Duodenal mucosa (tissue), 2 donors: Measurements from ENCODE around the gene FUT7.

Source experiments
- H3K27ac ChIP-seq: one replicate; pipeline ENCODE4 v1.7.0; 2013; ENCODE audit warnings: low read depth, low read length
- H3K27me3 ChIP-seq, 2 donors: one replicate each; pipeline ENCODE4 v1.7.0; 2013; ENCODE audit warnings: low read length in 2 of 2, control low read depth in 1 of 2; ENCODE audit not compliant: insufficient read depth in 2 of 2, control insufficient read depth in 1 of 2
- H3K36me3 ChIP-seq, 2 donors: one replicate each; pipeline ENCODE4 v1.7.0; 2013; ENCODE audit warnings: low read length in 2 of 2, control low read depth in 1 of 2; ENCODE audit not compliant: insufficient read depth in 2 of 2, control insufficient read depth in 1 of 2
- H3K4me1 ChIP-seq, 2 donors: one replicate each; pipeline ENCODE4 v1.7.0; 2013; ENCODE audit warnings: low read length in 2 of 2, control low read depth in 1 of 2; ENCODE audit not compliant: insufficient read depth in 2 of 2, control insufficient read depth in 1 of 2
- H3K4me3 ChIP-seq, 2 donors: one replicate each; pipeline ENCODE4 v1.7.0; 2013; ENCODE audit warnings: low read length in 2 of 2, low read depth in 1 of 2
- H3K9ac ChIP-seq, 2 donors: one replicate each; pipeline ENCODE4 v1.7.0; 2013; ENCODE audit warnings: low read length in 2 of 2, low read depth in 1 of 2
- H3K9me3 ChIP-seq, 2 donors: one replicate each; pipeline ENCODE4 v1.7.0; 2013; ENCODE audit warnings: low read length in 2 of 2, control low read depth in 1 of 2; ENCODE audit not compliant: control insufficient read depth in 1 of 2

Gene FUT7, protein sequence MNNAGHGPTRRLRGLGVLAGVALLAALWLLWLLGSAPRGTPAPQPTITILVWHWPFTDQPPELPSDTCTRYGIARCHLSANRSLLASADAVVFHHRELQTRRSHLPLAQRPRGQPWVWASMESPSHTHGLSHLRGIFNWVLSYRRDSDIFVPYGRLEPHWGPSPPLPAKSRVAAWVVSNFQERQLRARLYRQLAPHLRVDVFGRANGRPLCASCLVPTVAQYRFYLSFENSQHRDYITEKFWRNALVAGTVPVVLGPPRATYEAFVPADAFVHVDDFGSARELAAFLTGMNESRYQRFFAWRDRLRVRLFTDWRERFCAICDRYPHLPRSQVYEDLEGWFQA

DNA sequence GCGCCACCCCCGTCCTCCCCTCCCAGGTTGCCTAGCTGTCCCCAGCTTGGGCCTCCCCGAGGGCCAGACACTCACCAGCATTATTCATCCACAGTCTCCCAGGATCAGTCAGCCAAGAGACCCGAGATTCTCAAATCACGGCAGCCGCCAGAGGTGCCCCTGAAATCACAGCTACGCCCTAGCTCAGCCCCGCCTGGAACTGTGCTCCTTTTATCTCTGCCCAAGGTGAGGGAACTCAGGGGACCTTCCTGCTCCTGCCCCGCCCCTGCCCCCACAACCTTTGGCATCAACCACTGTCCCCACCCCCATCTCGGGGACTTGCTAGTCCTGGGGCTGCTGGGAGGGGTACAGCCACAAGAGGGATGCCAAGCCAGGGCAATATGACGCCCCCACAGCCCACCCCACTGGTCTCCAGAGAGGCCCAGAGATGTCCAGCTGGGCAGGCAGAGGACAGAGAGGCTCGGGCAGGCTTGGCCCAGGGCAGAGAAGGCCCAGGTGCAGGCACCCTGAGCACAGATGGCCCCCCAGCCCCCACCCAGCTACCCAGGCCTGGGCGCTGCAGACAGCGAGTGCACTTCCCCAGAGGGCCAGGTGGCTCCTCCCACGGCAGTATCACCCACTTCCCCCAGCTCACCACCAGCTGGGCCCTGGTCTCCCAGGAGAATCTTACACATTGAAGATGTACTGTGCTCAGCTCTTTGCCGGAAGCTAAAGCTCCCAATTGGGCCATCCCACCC lies at the start of gene FUT7:
FUT7 (minus strand) TSS at position 185 of the 737 bp plus-strand sequence; CDS start at position 88, 97 bp downstream.
- no peak within 1 kb of the TSS for H3K4me3 ChIP-seq
- H3K9ac ChIP-seq = no peak within 1 kb of the TSS
- no peak within 1 kb of the TSS for H3K27ac ChIP-seq
- no peaks in the 10 kb centered on the region for H3K36me3 ChIP-seq
- no peaks in the 10 kb centered on the region for H3K9me3 ChIP-seq
- H3K4me1 ChIP-seq = peaks cover 36 to 59% of the 10 kb centered on the region in 2 donors
- no peaks in the 10 kb centered on the region for H3K27me3 ChIP-seq

DNA sequence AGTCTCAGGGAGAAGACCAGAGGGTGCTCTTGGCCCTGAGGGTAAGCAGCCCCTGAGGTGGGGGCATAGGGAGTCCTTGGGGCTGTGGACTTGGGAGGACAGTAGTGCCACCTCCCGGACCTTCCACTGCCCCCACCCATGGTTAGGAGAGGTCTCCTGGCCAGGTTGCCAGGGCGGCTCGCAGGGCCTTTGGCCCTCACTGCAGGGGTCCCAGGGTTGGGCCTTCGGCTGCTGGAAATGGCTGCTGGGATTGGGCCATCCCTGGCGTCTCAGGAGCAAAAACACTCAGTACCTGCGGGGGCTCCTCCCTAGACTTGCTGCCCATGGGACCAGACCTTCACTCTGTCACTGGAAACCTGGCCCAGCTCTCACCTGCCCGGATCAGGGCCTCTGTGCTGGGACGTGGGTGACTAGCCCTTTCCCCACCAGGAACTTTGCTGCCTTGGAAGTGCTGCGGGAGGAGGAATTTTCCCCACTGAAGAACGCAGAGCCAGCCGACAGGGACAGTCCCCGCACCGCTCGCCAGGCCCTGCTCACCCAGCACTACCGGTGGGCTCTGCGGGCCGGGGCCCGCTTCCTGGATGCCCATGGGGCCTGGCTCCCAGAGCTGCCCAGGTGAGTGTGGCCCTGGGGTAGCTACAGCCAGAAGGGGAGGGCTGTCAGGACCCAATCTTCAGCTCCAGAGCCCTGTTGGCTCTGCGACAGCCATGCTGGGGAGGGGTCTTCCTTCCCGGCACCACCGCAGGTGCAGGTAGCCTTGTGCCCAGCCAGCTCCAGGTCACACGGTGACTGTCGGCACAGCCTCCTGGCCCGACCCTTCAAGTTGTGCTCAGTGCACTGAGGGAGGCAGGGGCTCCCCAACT lies 48.6 kb upstream of the FUT7 start:
- H3K4me1 ChIP-seq = peaks cover 17 to 29% of the 10 kb centered on the region in 2 donors
- H3K27ac ChIP-seq = no peak overlapping the region
- no peaks in the 10 kb centered on the region for H3K9me3 ChIP-seq
- no peaks in the 10 kb centered on the region for H3K27me3 ChIP-seq
- H3K36me3 ChIP-seq = peaks cover 5 to 13% of the 10 kb centered on the region in 2 donors
- H3K9ac ChIP-seq = no peak overlapping the region
- no peak overlapping the region for H3K4me3 ChIP-seq

DNA sequence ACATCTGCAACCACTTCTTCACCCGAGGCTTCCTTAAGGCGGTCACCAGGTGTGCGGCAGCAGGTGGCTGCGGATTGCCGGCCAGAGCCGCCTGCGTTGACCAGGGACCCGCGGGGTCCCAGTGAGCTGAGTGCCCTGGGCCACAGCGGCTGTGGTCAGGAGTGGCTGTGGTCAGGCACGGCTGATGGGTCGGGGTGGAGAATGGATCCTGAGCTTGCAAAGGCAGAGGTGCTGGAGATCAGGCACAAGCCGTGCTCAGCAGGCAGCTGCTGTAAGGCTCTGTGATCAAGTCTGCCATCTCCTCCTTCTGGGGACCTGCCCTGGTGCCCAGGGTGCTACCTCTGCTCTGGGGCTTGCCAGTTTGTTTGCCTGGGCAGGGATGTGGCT lies 47.5 kb upstream of the FUT7 start:
- Histone ChIP-seq H3K9ac (no peak overlapping the region), H3K4me3 (no peak overlapping the region), H3K9me3 (no peaks in the 10 kb centered on the region), H3K36me3 (peaks cover 5 to 13% of the 10 kb centered on the region in 2 donors), H3K4me1 (peaks cover 16 to 32% of the 10 kb centered on the region in 2 donors), H3K27me3 (no peaks in the 10 kb centered on the region), H3K27ac (no peak overlapping the region)

DNA sequence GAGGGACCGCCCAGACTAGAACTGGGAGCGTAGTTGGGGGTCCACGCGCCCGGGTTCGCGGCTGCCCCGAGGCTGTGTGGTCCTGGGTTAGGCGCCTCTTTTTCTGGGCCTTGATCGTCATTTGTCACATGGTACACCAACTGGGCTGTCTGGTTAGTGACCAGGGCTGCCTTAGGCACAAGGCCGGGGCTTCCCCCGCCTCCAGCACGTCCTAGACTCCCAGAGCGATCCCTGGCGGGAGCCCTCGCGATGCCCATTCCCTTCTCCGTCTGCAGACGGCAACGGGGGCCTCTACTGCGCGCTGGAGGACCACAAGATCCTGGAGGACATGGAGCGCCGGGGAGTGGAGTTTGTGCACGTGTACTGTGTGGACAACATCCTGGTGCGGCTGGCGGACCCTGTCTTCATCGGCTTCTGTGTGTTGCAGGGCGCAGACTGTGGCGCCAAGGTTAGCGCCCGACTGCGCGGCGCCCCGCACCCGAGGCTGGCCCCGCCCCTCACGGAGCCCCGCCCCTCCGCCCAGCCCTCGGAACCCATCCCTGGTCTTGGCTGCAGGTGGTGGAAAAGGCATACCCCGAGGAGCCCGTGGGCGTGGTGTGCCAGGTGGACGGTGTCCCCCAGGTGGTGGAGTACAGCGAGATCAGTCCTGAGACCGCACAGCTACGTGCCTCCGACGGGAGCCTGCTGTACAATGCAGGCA lies 47.0 kb upstream of the FUT7 start:
- Histone ChIP-seq H3K4me3 (peak overlapping the region; percentile 62 to 71), H3K36me3 (peaks cover 5 to 13% of the 10 kb centered on the region in 2 donors), H3K27me3 (no peaks in the 10 kb centered on the region), H3K4me1 (peaks cover 19 to 37% of the 10 kb centered on the region in 2 donors), H3K9ac (no peak overlapping the region), H3K27ac (no peak overlapping the region), H3K9me3 (no peaks in the 10 kb centered on the region)

DNA sequence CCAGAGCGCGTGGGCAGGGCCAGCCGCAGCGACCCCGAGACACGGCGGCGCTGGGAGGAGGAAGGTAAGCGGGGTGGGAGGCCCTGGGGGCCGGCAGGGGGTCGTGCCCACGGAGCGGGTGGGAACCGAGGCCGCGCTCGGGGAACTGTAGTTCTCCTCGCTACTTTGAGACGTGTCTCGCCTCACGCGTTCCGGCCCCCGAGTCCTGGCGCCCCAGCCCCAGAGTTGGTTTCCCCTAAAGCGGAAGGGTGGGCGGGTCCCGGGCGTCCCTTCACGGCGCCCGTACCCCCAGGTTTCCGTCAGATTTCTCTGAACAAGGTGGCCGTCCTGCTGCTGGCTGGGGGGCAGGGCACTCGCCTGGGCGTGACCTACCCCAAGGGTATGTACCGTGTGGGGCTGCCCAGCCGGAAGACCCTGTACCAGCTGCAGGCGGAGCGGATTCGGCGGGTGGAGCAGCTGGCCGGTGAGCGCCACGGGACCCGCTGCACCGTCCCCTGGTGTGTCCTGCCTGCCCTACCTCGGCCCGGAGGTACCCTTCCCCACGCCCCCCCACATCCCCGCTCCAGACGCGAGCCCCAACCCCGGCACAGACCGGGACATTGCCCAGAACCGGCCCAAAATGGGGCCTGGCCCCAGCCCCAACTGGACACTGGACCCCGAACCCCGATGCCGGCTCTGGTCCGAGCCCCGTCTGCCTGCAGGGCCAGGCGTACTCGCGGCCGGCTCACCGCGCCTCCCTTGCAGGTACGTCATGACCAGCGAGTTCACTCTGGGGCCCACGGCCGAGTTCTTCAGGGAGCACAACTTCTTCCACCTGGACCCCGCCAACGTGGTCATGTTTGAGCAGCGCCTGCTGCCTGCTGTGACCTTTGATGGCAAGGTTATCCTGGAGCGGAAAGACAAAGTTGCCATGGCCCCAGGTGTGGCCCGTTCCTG lies 46.1 kb upstream of the FUT7 start:
- no peaks in the 10 kb centered on the region for H3K27me3 ChIP-seq
- H3K4me1 ChIP-seq = peaks cover 22 to 40% of the 10 kb centered on the region in 2 donors
- H3K36me3 ChIP-seq = peaks cover 5 to 12% of the 10 kb centered on the region in 2 donors
- H3K9me3 ChIP-seq = no peaks in the 10 kb centered on the region
- H3K27ac ChIP-seq = no peak overlapping the region
- peak overlapping the region; percentile 62 to 71 for H3K4me3 ChIP-seq
- H3K9ac ChIP-seq = peak overlapping the region in 1 of 2 donors; percentile 38

DNA sequence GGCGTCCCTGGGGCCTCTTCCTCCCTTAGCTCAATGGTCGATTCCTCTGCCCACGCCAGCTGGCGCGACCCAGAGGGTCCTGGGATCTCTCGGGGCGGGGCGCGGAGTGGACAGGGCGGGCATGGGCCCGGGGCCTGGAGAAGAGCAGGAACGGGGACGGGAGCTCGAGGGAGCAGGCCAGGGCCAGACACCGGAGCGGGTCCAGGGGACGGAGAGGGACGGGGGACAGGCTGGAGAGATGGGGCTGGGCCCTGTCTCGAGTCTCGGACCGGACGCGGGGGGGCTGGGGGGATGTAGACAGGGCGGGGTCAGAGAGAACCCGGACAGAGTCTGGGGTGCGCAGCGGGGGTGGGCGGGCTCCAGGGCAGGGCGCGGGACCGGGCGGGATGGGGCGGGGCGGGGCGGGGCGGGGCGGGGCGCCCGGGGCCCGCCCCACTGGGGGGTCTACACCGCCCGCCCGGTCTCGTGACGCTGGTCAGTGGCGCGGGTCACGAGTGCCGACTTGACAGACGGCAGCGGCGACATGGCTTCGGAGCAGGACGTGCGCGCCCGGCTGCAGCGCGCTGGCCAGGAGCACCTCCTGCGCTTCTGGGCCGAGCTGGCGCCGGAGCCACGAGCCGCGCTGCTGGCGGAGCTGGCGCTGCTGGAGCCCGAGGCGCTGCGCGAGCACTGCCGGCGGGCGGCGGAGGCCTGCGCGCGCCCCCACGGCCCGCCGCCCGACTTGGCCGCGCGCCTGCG lies 45.3 kb upstream of the FUT7 start, which contains the start of gene UAP1L1:
UAP1L1 (plus strand) TSS at position 508 of the 738 bp plus-strand sequence; CDS start at position 524, 16 bp downstream.
- peak within 1 kb of the TSS; percentile 27 for H3K27ac ChIP-seq
- peaks cover 5 to 9% of the 10 kb centered on the region in 2 donors for H3K36me3 ChIP-seq
- peak within 1 kb of the TSS; percentile 32 to 38 for H3K9ac ChIP-seq
- H3K27me3 ChIP-seq = no peaks in the 10 kb centered on the region
- H3K9me3 ChIP-seq = no peaks in the 10 kb centered on the region
- H3K4me3 ChIP-seq = peak within 1 kb of the TSS; percentile 62 to 71
- H3K4me1 ChIP-seq = peaks cover 21 to 40% of the 10 kb centered on the region in 2 donors

DNA sequence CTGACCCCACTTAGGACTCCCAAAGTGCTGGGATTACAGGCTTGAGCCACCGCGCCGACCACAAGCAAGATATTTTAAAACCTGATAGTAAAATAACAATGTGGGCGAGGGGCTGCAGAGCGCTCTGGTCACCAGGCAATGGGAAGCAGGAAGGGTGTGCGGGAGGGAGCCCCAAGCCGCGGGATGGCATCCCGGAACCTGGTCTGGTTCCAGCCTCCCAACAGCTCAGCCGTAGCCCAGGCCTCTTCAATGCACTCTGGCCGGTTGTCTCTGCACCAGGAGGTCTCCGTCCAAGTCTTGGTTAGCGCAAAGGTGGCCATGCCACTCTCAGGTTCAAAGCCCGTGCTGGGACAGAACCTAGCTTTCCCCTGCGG lies 44.7 kb upstream of the FUT7 start:
- Histone ChIP-seq H3K36me3 (peaks cover 3 to 5% of the 10 kb centered on the region in 2 donors), H3K27ac (peak overlapping the region; percentile 27), H3K4me1 (peaks cover 21 to 40% of the 10 kb centered on the region in 2 donors), H3K27me3 (no peaks in the 10 kb centered on the region), H3K4me3 (peak overlapping the region; percentile 41 to 51), H3K9me3 (no peaks in the 10 kb centered on the region), H3K9ac (peak overlapping the region in 1 of 2 donors; percentile 32)

DNA sequence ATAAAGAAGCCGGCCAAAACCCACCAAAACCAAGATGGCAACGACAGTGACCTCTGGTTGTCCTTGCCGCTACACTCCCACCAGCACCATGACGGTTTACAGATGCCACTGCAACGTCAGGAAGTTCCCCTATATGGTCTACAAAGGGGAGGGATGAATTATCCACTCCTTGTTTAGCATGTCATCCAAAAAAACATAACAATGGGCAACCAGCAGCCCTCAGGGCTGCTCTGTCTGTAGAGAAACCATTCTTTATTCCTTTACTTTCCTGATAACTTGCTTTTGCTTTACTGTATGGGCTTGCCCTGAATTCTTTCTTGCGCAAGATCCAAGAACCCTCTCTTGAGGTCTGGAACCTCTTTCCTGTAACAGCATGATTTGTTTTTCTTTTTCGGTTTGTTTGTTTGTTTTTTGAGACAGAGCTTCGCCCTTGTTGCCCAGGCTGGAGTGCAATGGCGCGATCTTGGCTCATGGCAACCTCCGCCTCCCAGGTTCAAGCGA lies 43.4 kb upstream of the FUT7 start:
- no peak overlapping the region for H3K9ac ChIP-seq
- peaks cover 0 to 4% of the 10 kb centered on the region in 2 donors for H3K36me3 ChIP-seq
- H3K27ac ChIP-seq = no peak overlapping the region
- no peaks in the 10 kb centered on the region for H3K9me3 ChIP-seq
- H3K4me3 ChIP-seq = no peak overlapping the region
- H3K27me3 ChIP-seq = no peaks in the 10 kb centered on the region
- H3K4me1 ChIP-seq = peaks cover 27 to 48% of the 10 kb centered on the region in 2 donors
